NCI-H524 treated with DMSO at 0.1 percent for 48 hours (cell line): ENCODE results near the gene GPN2.
"Not testable (repeated sequence)": the region's sequence is repeated elsewhere in the genome, so short reads cannot be mapped to it uniquely, and the experiment has no call there.

Source experiments
- DNase-seq: peaks from one replicate; lab custom pipeline; 2025; lab: John Stamatoyannopoulos, UW

Gene GPN2

DNA sequence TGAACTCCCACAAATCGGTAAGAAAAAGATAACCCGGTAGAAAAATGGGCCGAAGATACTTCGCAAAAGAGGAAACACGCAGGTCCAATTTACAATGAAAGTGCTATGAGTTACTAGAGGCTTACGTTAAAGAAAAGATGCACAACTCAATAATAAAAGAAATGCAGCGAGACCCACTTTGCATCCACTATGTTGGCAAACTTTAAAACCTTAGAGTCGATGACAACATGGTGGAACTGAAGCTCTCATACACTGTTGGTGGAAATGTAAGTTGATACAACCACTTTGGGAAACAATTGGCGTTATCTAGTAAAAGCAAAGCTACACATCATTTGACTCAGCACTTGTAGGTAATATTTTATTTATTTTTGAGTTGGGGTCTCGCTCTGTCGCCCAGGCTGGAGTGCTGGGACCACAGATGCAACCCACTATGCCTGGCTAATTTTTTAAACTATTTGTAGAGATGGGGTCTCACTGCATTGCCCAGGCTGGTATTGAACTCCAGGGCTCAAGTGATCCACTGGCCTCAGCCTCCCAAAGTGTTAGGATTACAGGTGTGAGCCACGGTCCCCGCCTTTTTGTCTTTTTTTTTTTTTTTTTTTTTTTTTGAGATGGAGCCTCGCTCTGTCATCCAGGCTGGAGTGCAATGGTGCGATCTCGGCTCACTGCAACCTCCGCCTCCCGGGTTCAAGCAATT lies 10.9 kb upstream of the GPN2 start:
- DNase-seq: no peak

GRCh38 chr1:26900001-26900814 lies 10.1 kb upstream of the GPN2 start, which contains the start of gene GPATCH3:
GPATCH3 (minus strand) TSS chr1:26900467; CDS start chr1:26900442, 25 bp downstream.
- peak; percentile 20 for DNase-seq

GRCh38 chr1:26897351-26897750 lies 7.3 kb upstream of the GPN2 start:
- no peak for DNase-seq

- no peak for DNase-seq
These were observed 4.2 kb upstream of the GPN2 start for GRCh38 chr1:26894263-26894662.

DNA sequence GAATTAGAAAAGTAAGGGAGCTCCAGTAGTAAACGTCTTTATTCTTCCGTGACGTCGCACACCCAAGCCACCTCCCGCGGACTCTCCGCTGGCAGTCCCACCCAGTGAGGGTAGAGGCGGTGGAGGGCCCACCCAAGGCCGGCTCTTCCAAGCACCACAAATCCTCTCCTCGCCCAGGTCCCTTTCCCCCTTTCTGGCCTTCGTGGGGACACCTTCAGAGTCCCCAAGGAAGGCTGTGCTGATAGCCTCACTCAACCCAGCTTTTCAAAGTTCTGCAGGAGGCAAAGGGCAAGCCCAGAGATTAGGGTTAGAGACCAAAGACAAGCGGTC lies 349 bp upstream of the GPN2 start:
- no peak for DNase-seq

DNA sequence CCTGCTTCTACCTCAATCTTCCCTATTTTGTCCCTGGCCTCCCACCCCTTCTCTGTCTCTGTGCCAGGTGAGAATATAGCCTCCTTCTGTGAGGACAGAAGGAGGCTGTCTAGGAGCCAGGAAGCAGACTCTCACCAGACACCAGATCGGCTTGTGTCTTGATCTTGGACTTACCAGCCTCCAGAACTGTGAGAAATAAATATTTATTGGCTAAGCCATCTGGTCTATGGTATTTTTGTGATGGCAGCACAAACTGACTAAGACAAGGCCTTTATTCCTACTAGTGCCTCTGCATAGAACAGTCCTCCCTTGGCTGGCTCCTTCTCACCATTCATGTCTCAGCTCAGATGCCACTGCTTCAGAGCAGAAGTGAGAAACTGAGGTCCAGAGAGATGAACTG lies 1.9 kb downstream of the GPN2 start:
- DNase-seq: no peak

- no peak for DNase-seq
These were observed 3.0 kb downstream of the GPN2 start for GRCh38 chr1:26887125-26887524.

DNA sequence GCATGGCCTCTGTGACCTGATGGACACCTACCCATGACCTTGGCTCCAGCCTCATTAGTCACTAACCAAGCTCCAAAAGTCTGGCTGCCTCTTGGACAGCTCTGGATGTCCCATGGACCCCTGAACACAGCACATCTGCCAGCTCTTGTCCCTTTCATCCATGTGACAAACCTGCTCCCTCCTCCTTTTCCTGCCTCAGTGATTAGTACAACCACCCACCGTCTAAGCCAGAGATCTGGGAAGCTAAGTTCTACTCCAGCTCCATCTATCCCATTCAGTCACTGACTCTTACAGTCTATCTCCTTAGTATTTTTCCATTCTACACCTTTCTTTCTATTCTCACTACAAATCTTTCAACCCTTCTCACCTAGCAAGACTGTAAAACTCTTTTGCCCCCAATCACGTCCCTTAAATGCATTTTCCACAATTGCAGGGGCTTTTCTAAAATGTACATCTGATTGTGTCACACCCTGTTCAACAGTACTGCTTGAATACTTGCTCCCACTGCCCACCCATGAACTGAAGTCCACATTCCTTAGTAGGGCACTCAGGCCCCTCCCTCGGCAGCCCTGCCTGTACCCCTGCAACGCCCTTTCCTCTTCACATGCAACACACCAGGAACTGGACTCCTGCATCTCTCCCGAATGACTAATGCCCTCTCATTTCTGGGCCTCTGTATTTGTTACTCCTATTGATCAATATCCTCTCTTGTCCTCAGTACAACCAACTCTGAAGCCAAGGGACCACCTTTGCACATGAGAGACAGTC lies 7.2 kb downstream of the GPN2 start:
- DNase-seq: no peak

GRCh38 chr1:26881611-26882010 lies 8.5 kb downstream of the GPN2 start:
- not testable (repeated sequence) for DNase-seq

GRCh38 chr1:26879793-26880192 lies 10.3 kb downstream of the GPN2 start:
- DNase-seq: no peak

GRCh38 chr1:26877326-26877725 lies 12.8 kb downstream of the GPN2 start:
- DNase-seq: no peak

DNA sequence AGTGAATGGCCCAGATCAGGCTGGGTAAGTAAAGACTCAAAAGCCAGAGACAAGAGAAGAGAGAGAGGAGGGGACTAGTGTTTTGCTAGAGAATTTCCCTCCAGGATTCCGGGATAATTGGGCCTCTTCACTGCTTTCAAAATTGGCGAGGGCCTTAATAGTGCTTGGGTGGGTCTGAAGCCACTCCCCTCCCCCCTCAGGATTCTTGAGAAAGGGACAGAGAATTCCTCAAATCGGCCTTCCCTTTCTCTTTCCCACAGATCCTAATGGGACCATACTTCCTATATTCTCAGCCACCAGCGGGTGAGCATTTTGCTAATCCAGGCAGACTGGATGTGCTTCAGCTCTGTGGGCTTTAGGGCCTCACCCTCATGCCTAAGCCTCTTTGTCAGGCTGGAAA lies 15.2 kb downstream of the GPN2 start:
- no peak for DNase-seq

DNA sequence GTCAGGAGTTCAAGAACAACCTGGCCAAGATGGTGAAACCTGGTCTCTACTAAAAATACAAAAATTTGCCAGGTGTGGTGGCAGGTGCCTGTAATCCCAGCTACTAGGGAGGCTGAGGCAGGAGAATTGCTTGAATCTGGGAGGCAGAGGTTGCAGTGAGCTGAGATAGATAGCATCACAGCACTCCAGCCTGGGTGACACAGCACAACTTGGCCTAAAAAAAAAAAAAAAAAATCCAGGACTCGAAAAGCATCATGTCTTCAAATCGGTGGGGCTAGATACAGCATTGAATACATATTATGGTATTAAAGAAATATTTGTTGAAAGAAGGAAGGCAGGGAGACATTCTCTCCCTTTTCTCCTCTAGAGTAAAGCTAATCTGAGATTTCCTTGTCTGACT lies 17.0 kb downstream of the GPN2 start:
- DNase-seq: not testable (repeated sequence)

DNA sequence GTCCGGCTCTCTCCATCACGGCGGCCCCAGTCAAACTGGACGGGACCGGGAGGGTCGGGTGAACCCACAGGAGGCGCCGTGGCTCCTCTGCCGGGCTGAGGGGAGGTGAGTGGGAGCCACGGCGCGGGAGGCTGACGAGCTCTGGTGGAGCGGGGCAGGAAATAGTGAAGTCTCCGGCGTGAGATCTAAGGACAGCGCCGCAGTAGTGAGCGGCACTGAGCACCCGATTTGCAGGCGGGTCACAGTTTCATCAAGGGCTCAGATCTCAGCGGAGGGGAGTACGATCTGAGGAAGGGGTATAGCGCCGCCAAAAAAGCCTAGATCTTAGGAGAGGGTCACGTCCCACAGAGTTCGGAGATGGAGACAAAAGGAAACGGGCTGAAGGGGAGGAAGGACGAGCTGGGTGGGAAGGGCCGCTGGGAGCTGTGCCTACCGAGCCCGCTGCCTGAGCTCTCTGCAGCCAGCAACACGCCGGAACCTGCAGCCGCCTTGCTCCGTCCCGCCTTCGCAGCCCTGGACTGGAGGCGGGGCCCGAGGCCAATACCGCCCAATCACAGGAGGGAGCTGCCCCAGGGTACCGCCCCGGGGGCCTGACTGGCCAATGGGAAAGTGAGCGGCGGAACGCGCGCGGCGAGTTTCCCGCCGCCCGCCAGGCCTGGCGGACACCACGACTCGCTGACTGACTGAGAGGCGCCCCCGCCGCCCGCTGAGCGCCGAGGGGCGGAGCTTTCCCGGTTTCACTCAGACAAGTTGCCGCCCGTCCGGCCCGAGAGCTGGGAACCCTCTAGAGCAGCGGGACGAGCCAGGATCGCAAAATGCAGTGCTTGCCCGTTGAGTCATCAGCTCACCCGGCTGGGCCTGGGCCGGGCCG lies 25.2 kb downstream of the GPN2 start:
- DNase-seq: peak; percentile 77

GRCh38 chr1:26863685-26864077 lies 26.4 kb downstream of the GPN2 start:
- DNase-seq: no peak

DNA sequence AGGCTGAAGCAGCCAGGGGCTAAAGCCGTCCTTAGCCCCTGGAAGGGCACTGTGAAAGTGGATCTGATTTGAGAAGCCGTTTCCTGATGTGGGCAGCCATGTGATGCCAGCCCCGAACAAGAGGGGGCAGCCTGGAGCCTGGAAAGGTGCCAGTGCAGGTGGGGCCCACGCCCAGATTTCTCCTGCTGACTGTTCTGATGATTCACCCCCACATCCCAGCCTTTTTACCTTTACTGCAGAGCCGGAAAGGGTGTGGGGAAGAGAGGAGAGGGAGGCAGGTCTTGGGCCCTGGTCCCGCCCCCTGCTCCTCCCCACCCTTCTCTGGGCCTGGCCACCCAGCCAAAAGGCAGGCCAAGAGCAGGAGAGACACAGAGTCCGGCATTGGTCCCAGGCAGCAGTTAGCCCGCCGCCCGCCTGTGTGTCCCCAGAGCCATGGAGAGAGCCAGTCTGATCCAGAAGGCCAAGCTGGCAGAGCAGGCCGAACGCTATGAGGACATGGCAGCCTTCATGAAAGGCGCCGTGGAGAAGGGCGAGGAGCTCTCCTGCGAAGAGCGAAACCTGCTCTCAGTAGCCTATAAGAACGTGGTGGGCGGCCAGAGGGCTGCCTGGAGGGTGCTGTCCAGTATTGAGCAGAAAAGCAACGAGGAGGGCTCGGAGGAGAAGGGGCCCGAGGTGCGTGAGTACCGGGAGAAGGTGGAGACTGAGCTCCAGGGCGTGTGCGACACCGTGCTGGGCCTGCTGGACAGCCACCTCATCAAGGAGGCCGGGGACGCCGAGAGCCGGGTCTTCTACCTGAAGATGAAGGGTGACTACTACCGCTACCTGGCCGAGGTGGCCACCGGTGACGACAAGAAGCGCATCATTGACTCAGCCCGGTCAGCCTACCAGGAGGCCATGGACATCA lies 27.1 kb downstream of the GPN2 start, which contains the start of gene SFN:
Gene SFN, plus strand, starts transcription at position 369 of the 904 bp plus-strand sequence. Its CDS starts 64 bp downstream, at position 433.
- no peak for DNase-seq

GRCh38 chr1:26861889-26862378 lies 28.1 kb downstream of the GPN2 start:
- no peak for DNase-seq

DNA sequence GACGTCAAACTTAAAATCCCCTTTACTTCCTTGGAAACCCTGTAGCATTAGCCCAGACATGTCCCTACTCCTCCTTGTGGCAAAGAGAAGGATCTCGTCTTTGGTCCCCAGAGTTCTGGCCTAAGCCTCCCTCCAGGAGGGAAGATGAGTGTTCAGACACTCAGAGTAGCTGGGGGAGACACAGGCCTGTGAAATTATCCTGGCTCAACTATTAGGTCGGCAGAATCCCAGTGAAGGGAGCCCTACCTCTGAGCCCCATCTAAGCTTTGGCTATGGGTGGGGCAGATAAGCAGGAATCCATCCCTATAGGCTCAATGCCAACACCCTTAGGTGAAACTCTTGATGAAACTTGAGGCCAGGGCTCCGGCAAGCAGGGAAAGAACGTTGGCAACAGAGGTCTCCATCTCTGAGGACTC lies 28.8 kb downstream of the GPN2 start:
- no peak for DNase-seq

GRCh38 chr1:26858891-26859640 lies 31.0 kb downstream of the GPN2 start:
- DNase-seq: no peak

DNA sequence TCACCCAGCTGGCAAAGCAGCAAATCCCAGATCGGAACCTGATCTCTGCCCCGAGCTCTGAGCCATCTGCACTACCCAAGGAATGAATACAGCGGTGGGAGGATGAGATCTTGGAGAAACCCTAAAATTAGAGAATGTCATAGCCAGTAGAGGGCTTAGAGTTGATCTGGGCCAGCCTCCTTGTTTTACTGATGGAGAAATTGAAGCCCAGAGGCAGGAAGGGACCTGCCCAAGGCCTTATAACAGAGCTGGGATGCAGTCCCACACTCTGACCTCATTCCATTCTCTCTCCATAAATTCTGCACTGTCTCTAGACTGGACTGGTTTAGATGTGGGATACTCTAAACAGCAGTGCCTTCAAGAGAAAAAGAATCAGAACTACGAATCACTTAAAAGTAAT lies 31.9 kb downstream of the GPN2 start:
- peak; percentile 40 for DNase-seq
